Regular cardiac myocyte (primary cell): ENCODE measurements around the gene GFM2. TPM values are rescaled to one million over a fixed set of nuclear protein-coding genes. Genes with fewer than 3 reads are reported as not detected.

Experiments
- total RNA-seq: library from RNA; depleted of rRNA; stranded (reverse); fragments of >200 nt; gene quantifications from 2 replicates; pipeline ENCODE4 v1.2.3, GENCODE V29; 2014

The GFM2 gene
- 51.6 and 60.0 TPM in 2 replicates for total RNA-seq

GRCh38 chr5:74766849-74767578, at the start of gene GFM2, which contains the start of gene NSA2:
GFM2 (minus strand) TSS chr5:74767117; CDS start chr5:74763742, 3,375 bp downstream.
NSA2 (plus strand) TSS chr5:74767249; CDS start chr5:74767361, 112 bp downstream.

GRCh38 chr5:74684900-74685851, 81.7 kb downstream of the GFM2 start, which contains the start of gene HEXB:
HEXB (plus strand) TSS chr5:74685233; CDS start chr5:74685261, 28 bp downstream.

Other genes with a start within 250 kb of the GFM2 start
- gene ENC1, start 126.4 kb downstream of the GFM2 start, total RNA-seq = 146 and 219 TPM in 2 replicates
- 109 and 280 TPM in 2 replicates for gene HEXB, start 81.9 kb downstream of the GFM2 start, total RNA-seq
- gene NSA2, start 132 bp upstream of the GFM2 start, total RNA-seq = 106 and 126 TPM in 2 replicates
- gene FAM169A, start 99.3 kb upstream of the GFM2 start, total RNA-seq = 0.19 and 0.28 TPM in 2 replicates